ENCODE data around the gene CRY2. TPM values are rescaled to one million over a fixed set of nuclear protein-coding genes. Genes with fewer than 3 reads are reported as not detected.
A peak's percentile ranks its signal among the peaks of the same experiment; 100 is the strongest.

Gene CRY2
- polyA plus RNA-seq, 1 experiment = 11.7 TPM

GRCh38 chr11:45848654-45849081, 1.4 kb downstream of the CRY2 start:
- Histone ChIP-seq H3K9me3 (ENCODE audit: control insufficient read depth, insufficient read depth, low read length) (no peaks in the 10 kb centered on the region), H3K27me3 (ENCODE audit: control insufficient read depth, insufficient read depth, low read length) (peaks cover 3% of the 10 kb centered on the region), H3K27ac (ENCODE audit: low read depth, low read length) (no peak overlapping the region), H3K4me3 (ENCODE audit: low read depth, low read length) (peak overlapping the region; percentile 88)
- TF ChIP-seq CTCF (IDR thresholded peaks at IDR 0.05; ENCODE audit: low read depth, low read length) = no peak
- DNase-seq (ENCODE audit: low read depth, low spot score) = no peak
- ChIA-PET POLR2A (interaction anchor here (0.6 kb wide), 3 partner anchors 50 to 1102 kb away, joined by 3 to 5 read pairs (median 4); no protein-coding TSS in a partner anchor), CTCF (no interaction called here)

GRCh38 chr11:45850446-45850845, 3.2 kb downstream of the CRY2 start:
- no peak overlapping the region for H3K4me3 ChIP-seq (ENCODE audit: low read depth, low read length)
- ChIA-PET POLR2A (no interaction called here), CTCF (interaction anchor here (0.7 kb wide), 1 partner anchor 156 kb away, joined by 3 read pairs; no protein-coding TSS in a partner anchor)
- no peak for DNase-seq (ENCODE audit: low read depth, low spot score)
- no peaks in the 10 kb centered on the region for H3K9me3 ChIP-seq (ENCODE audit: control insufficient read depth, insufficient read depth, low read length)
- H3K27me3 ChIP-seq (ENCODE audit: control insufficient read depth, insufficient read depth, low read length) = peaks cover 3% of the 10 kb centered on the region
- no peak overlapping the region for H3K27ac ChIP-seq (ENCODE audit: low read depth, low read length)
- no peak for TF ChIP-seq CTCF (IDR thresholded peaks at IDR 0.05; ENCODE audit: low read depth, low read length)

- TF ChIP-seq CTCF (IDR thresholded peaks at IDR 0.05; ENCODE audit: low read depth, low read length) = no peak
- no peak overlapping the region for H3K4me3 ChIP-seq (ENCODE audit: low read depth, low read length)
- DNase-seq (ENCODE audit: low read depth, low spot score) = no peak
- no peaks in the 10 kb centered on the region for H3K27me3 ChIP-seq (ENCODE audit: control insufficient read depth, insufficient read depth, low read length)
- POLR2A ChIA-PET = no interaction called here
- CTCF ChIA-PET = interaction anchor here (2.8 kb wide), 1 partner anchor 9 kb away, joined by 14 read pairs; no protein-coding TSS in a partner anchor
- H3K27ac ChIP-seq (ENCODE audit: low read depth, low read length) = no peak overlapping the region
- H3K9me3 ChIP-seq (ENCODE audit: control insufficient read depth, insufficient read depth, low read length) = no peaks in the 10 kb centered on the region
Measured at GRCh38 chr11:45851228-45851627, 4.0 kb downstream of the CRY2 start.

GRCh38 chr11:45852018-45852711, 4.9 kb downstream of the CRY2 start:
- no peak for DNase-seq (ENCODE audit: low read depth, low spot score)
- CTCF ChIA-PET = interaction anchor here (0.7 to 2.8 kb wide), 2 partner anchors 10 to 20 kb away, joined by 3 to 14 read pairs; no protein-coding TSS in a partner anchor
- H3K27me3 ChIP-seq (ENCODE audit: control insufficient read depth, insufficient read depth, low read length) = no peaks in the 10 kb centered on the region
- POLR2A ChIA-PET = no interaction called here
- no peak for TF ChIP-seq CTCF (IDR thresholded peaks at IDR 0.05; ENCODE audit: low read depth, low read length)
- no peaks in the 10 kb centered on the region for H3K9me3 ChIP-seq (ENCODE audit: control insufficient read depth, insufficient read depth, low read length)
- H3K4me3 ChIP-seq (ENCODE audit: low read depth, low read length) = no peak overlapping the region
- H3K27ac ChIP-seq (ENCODE audit: low read depth, low read length) = no peak overlapping the region

- no peaks in the 10 kb centered on the region for H3K27me3 ChIP-seq (ENCODE audit: control insufficient read depth, insufficient read depth, low read length)
- CTCF ChIA-PET = interaction anchor here (0.7 to 2.8 kb wide), 2 partner anchors 10 to 19 kb away, joined by 3 to 14 read pairs; no protein-coding TSS in a partner anchor
- H3K4me3 ChIP-seq (ENCODE audit: low read depth, low read length) = no peak overlapping the region
- no peak for TF ChIP-seq CTCF (IDR thresholded peaks at IDR 0.05; ENCODE audit: low read depth, low read length)
- H3K9me3 ChIP-seq (ENCODE audit: control insufficient read depth, insufficient read depth, low read length) = no peaks in the 10 kb centered on the region
- no peak overlapping the region for H3K27ac ChIP-seq (ENCODE audit: low read depth, low read length)
- DNase-seq (ENCODE audit: low read depth, low spot score) = no peak
- POLR2A ChIA-PET = no interaction called here
Measured at GRCh38 chr11:45852712-45853101, 5.4 kb downstream of the CRY2 start.

Data from AG04450 (cell line).